ENCODE data around the gene KLRF2.

KLRF2 gene, protein sequence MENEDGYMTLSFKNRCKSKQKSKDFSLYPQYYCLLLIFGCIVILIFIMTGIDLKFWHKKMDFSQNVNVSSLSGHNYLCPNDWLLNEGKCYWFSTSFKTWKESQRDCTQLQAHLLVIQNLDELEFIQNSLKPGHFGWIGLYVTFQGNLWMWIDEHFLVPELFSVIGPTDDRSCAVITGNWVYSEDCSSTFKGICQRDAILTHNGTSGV

DNA sequence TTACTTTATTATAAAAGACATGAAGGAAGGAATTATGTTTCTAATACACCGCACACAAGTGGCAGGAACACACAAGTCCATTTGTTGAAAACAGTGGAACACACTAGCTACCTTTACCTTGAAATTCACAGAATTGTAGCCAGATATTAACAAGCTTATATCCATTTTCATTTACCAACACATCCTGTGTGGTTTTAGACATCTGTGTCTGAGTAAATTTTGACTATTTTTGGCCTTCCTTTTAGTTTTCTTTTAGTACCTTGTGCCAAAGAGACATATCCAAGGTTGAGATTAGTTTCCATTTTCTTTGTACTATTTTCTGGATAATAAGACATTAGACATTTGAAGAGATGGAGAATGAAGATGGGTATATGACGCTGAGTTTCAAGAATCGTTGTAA is at the start of gene KLRF2:
Gene KLRF2, plus strand, starts transcription at position 244 of the 400 bp plus-strand sequence. Its CDS starts 107 bp downstream, at position 351.
- TF ChIP-seq, protein P1, sequence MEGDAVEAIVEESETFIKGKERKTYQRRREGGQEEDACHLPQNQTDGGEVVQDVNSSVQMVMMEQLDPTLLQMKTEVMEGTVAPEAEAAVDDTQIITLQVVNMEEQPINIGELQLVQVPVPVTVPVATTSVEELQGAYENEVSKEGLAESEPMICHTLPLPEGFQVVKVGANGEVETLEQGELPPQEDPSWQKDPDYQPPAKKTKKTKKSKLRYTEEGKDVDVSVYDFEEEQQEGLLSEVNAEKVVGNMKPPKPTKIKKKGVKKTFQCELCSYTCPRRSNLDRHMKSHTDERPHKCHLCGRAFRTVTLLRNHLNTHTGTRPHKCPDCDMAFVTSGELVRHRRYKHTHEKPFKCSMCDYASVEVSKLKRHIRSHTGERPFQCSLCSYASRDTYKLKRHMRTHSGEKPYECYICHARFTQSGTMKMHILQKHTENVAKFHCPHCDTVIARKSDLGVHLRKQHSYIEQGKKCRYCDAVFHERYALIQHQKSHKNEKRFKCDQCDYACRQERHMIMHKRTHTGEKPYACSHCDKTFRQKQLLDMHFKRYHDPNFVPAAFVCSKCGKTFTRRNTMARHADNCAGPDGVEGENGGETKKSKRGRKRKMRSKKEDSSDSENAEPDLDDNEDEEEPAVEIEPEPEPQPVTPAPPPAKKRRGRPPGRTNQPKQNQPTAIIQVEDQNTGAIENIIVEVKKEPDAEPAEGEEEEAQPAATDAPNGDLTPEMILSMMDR (IDR thresholded peaks at IDR 0.05; ENCODE audit: insufficient read depth, low read depth, low read length, missing control alignments) = no peak
- no peak for DNase-seq (ENCODE audit: low read depth)
- no peak within 1 kb of the TSS for H3K4me3 ChIP-seq (ENCODE audit: low read depth, low read length)

DNA sequence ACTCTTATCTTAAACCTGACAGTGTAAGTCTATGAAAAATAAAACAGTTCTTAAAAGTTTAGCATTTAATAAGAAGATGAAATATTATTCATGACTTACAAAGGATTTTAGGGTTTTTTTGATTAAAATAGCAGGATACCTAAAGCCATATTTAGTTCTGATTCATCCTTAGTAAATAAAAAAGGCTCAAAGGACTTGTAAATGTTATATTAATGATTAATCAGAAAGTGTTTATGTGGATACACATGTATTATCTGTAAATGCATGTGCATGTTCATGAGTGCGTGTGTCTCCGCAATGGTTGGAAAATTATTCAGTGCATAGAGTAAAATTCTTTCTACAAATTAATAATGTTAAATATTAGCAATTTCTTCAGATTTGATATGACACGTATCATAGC is 49.6 kb upstream of the KLRF2 start:
- no peak for DNase-seq (ENCODE audit: low read depth)
- H3K4me3 ChIP-seq (ENCODE audit: low read depth, low read length) = no peak overlapping the region
- TF ChIP-seq, protein P1 (IDR thresholded peaks at IDR 0.05; ENCODE audit: insufficient read depth, low read depth, low read length, missing control alignments) = no peak

DNA sequence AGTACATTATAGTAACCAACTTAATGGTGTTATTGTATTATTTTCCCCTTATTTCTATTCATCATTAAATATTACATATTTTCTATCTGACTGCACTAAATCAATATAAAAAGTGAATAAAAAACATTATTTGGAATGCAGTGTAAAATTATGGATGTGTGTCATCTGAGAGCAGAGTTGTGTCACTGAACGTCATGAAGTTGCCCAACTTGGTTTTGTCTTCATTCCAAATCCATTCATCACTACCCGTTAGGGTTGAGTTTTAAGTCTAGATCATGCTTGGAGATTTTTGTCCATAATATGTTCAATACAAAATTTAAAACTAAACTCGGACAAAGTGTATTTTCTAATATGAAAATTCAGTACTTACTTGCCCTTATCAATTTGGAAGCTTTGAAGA is 37.9 kb upstream of the KLRF2 start:
- H3K4me3 ChIP-seq (ENCODE audit: low read depth, low read length) = no peak overlapping the region
- TF ChIP-seq, protein P1 (IDR thresholded peaks at IDR 0.05; ENCODE audit: insufficient read depth, low read depth, low read length, missing control alignments) = no peak
- DNase-seq (ENCODE audit: low read depth) = no peak

DNA sequence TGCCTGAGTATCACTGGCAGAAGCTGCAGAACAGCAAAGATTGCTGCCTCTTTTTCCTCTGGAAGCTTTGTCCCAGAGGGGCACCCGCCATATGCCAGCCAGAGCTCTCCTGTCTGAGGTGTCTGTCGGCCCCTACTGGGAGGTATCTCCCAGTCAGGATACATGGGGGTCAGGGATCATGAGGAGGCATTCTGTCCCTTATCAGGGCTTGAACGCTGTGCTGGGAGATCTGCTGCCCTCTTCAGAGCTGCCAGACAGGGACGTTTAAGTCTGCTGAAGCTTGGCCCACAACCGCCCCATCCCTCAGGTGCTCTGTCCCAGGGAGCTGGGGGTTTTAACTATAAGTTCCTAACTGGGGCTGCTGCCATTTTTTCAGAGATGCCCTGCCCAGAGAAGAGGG is 32.4 kb upstream of the KLRF2 start:
- TF ChIP-seq, protein P1 (IDR thresholded peaks at IDR 0.05; ENCODE audit: insufficient read depth, low read depth, low read length, missing control alignments) = no peak
- no peak for DNase-seq (ENCODE audit: low read depth)
- no peak overlapping the region for H3K4me3 ChIP-seq (ENCODE audit: low read depth, low read length)

DNA sequence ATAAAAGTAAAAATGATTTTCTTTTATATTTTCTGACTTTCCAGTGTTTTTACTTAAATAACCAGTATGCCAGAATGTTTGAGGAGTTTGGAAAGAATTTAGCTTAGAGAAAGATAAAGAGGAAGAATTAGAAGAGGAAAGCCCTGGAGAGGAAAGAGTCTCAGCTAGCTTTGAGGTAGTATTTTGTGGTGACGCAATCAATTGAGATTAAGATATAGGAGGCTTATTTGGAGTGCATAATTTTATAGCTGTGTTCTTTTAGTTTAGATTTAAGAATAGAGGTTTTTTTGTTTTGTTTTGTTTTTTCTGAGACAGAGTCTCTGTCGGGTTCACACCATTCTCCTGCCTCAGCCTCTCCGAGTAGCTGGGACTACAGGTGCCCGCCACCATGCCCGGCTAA is 30.2 kb upstream of the KLRF2 start:
- no peak for DNase-seq (ENCODE audit: low read depth)
- no peak overlapping the region for H3K4me3 ChIP-seq (ENCODE audit: low read depth, low read length)
- TF ChIP-seq, protein P1 (IDR thresholded peaks at IDR 0.05; ENCODE audit: insufficient read depth, low read depth, low read length, missing control alignments) = no peak

DNA sequence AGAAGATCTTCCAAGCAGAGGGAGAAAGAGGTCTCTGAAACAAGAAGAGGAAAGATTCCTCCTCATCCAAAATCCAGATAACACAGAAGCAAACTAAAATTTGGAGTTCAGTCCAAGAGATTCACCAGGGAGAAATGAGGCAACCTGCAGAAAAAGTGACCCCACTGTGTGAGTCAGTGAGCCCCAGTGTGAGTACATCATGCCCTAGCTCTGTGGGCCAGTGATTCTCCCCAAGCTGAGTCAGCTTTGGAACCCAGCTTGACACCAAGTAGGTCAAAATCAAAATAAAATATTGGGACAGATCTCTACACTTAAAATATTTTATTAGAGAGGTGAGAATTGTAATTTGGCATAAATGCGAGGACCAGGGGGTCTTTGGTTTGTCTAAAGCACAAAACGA is 29.4 kb upstream of the KLRF2 start:
- TF ChIP-seq, protein P1 (IDR thresholded peaks at IDR 0.05; ENCODE audit: insufficient read depth, low read depth, low read length, missing control alignments) = no peak
- DNase-seq (ENCODE audit: low read depth) = no peak

DNA sequence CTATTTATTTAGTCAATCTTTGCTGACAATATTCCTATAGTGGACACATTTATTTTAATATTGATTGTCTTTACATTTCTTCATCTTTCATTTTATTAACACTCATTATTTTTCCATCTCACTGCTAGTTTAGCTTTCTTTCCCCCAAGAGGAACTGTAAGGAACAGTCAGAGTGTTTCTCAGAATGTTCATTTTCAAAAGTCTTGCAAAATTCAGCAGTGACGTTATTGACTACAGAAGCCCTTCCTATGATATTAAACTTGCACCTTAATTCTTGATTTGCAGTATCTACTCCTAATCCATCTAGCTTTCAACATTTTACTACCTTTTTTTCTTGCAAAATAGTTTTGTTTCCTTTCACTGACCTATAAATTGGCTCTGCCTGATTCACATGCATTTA is 25.1 kb upstream of the KLRF2 start:
- DNase-seq (ENCODE audit: low read depth) = no peak
- no peak overlapping the region for H3K4me3 ChIP-seq (ENCODE audit: low read depth, low read length)
- TF ChIP-seq, protein P1 (IDR thresholded peaks at IDR 0.05; ENCODE audit: insufficient read depth, low read depth, low read length, missing control alignments) = no peak

More for the DNA sequence above, 29.4 kb upstream of the KLRF2 start:
- no peak overlapping the region for H3K4me3 ChIP-seq (ENCODE audit: low read depth, low read length)

Data from GM12865 (cell line).